Middle frontal gyrus (tissue), 1 donor: Measurements from ENCODE around the gene KCP.

Experiments
- DNase-seq: peaks from one replicate; pipeline ENCODE4 v3.0.0-alpha.2; 2015; ENCODE audit warnings: low spot score; ENCODE audit errors: extremely low spot score

KCP gene

GRCh38 chr7:128939075-128939860, 28.8 kb upstream of the KCP start:
- DNase-seq = no peak

GRCh38 chr7:128938544-128939074, 28.1 kb upstream of the KCP start:
- no peak for DNase-seq

- no peak for DNase-seq
Measured at GRCh38 chr7:128937647-128938543, 27.4 kb upstream of the KCP start, which contains the start of gene IRF5. TSS of gene IRF5 (plus strand) at chr7:128937927. CDS start at chr7:128942082, 4,155 bp downstream.

- DNase-seq = no peak
Measured at GRCh38 chr7:128937271-128937646, 26.8 kb upstream of the KCP start.

- no peak for DNase-seq
Measured at GRCh38 chr7:128936798-128937197, 26.3 kb upstream of the KCP start.

GRCh38 chr7:128935342-128935730, 24.8 kb upstream of the KCP start:
- DNase-seq = no peak

GRCh38 chr7:128934361-128935341, 24.1 kb upstream of the KCP start:
- no peak for DNase-seq

GRCh38 chr7:128933180-128933891, 22.8 kb upstream of the KCP start:
- DNase-seq = no peak

GRCh38 chr7:128932862-128933179, 22.3 kb upstream of the KCP start:
- no peak for DNase-seq

- DNase-seq = no peak
Measured at GRCh38 chr7:128931965-128932861, 21.7 kb upstream of the KCP start.

- no peak for DNase-seq
Measured at GRCh38 chr7:128931190-128931798, 20.8 kb upstream of the KCP start.

- DNase-seq = no peak
Measured at GRCh38 chr7:128928882-128929788, 18.6 kb upstream of the KCP start.

- no peak for DNase-seq
Measured at GRCh38 chr7:128928159-128928813, 17.8 kb upstream of the KCP start.

- no peak for DNase-seq
Measured at GRCh38 chr7:128924707-128925588, 14.4 kb upstream of the KCP start.

- no peak for DNase-seq
Measured at GRCh38 chr7:128923411-128923800, 12.9 kb upstream of the KCP start.
